SKM-1 treated with dmso at 0.1 percent for 144 hours (cell line): ENCODE data around the gene CRYBB3.
"Not testable (repeated sequence)": the region's sequence is repeated elsewhere in the genome, so short reads cannot be mapped to it uniquely, and the experiment has no call there.

Experiments used
- DNase-seq: peaks from one replicate; lab custom pipeline; 2025; ENCODE audit not compliant: unreplicated experiment; lab: John Stamatoyannopoulos, UW

The CRYBB3 gene

DNA sequence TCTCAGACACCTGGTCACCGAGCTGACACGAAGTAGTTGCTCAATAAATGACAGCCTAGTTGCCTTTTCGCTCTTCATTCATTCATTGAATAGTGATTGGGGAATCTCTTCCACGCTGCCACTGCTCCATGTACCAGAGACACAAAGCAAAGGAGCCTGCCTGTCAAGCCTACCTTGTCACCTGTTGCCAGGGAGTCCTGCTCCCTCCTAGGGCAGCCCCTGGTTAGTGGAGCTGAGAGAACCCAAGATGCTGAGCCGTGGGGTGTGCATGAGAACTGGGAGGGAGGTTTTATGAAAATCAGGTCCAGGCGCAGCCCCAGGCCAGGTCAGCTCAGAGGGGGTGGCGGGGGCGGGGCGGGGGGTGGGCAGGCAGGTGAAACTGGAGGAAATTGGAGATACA lies 38.4 kb downstream of the CRYBB3 start:
- not testable (repeated sequence) for DNase-seq

DNA sequence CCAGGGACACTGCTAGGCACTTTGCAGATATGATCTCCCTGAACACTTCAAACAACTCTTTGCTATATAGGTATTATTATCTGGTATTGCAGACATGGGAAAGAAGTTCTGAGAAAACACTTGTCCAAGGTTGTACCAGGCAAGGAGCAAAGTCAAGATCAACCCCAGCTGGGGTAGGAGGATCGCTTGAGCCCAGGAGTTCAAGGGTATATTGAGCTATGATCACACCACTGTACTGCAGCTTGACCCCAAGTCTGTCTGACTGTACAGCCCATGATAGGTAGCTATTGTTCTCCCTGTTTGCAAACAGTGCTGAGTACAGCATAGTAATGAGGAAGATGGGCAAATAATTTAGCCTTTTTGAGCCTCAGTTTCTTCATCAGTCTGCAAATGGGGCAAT lies 55.5 kb downstream of the CRYBB3 start:
- not testable (repeated sequence) for DNase-seq
